Esophagus muscularis mucosa (tissue), 4 donors: ENCODE data around the gene PLXNA4. TPM values are rescaled to one million over a fixed set of nuclear protein-coding genes. Genes with fewer than 3 reads are reported as not detected.

ENCODE experiments used
- DNase-seq: peaks from one replicate; pipeline ENCODE4 v3.0.0-alpha.2; 2017; ENCODE audit errors: extremely low spot score
- H3K27ac ChIP-seq, 4 donors: fragments of 200-600 bp; sonication (generic); replicated peaks in 1 of 4; 1 replicate in 3 of 4; 2 replicates in 1 of 4; pipeline ENCODE4 v1.5.1; 2016 to 2019; ENCODE audit warnings: mild to moderate bottlenecking in 1 of 4
- H3K27me3 ChIP-seq, 4 donors: fragments of 200-600 bp; sonication (generic); one replicate each; pipeline versions ENCODE4 v1.5.1 to v1.6.0; 2016 to 2019
- H3K36me3 ChIP-seq, 4 donors: fragments of 200-600 bp; sonication (generic); one replicate each; pipeline ENCODE4 v1.5.1; 2016 to 2019
- H3K4me1 ChIP-seq, 4 donors: fragments of 200-600 bp; sonication (generic); one replicate each; pipeline ENCODE4 v1.5.1; 2016 to 2019
- H3K4me3 ChIP-seq, 4 donors: fragments of 200-600 bp; sonication (generic); 1 replicate in 2 of 4; 2 replicates in 2 of 4; pipeline ENCODE4 v1.5.1; 2016 to 2019; ENCODE audit warnings: mild to moderate bottlenecking in 4 of 4, moderate library complexity in 1 of 4
- H3K9me3 ChIP-seq, 4 donors: fragments of 200-600 bp; sonication (generic); 1 replicate in 3 of 4; 2 replicates in 1 of 4; pipeline ENCODE4 v1.5.1; 2016 to 2019
- EP300 ChIP-seq: sonication (generic); formaldehyde crosslinking; IDR thresholded peaks from one replicate; pipeline ENCODE4 v1.6.1; 2017; ENCODE audit warnings: antibody characterized with exemption
- POLR2A ChIP-seq: fragments of 450-650 bp; IDR thresholded peaks from one replicate; pipeline ENCODE4 v1.6.1; 2017; ENCODE audit warnings: antibody characterized with exemption, moderate library complexity, mild to moderate bottlenecking, low read depth
- POLR2AphosphoS5 ChIP-seq, 2 donors: sonication (generic); formaldehyde crosslinking; IDR thresholded peaks; one replicate each; pipeline ENCODE4 v1.6.1; 2017; ENCODE audit warnings: antibody characterized with exemption in 2 of 2
- WGBS: methylation state at CpG from one replicate; pipeline ENCODE4 v1.1.5; 2018; 5-methylcytosine and 5-hydroxymethylcytosine counted together
- intact Hi-C: fragments of 100-400 bp; cut with DNase I; formaldehyde crosslinking; loops from one replicate; pipeline ENCODE4 v1.15.1; 2023
- total RNA-seq, 4 donors: library from RNA; depleted of rRNA; stranded (reverse); fragments of >200 nt; gene quantifications; one replicate each; pipeline versions ENCODE4 v1.1.0 to v1.2.1, GENCODE V29; 2016
- TF ChIP-seq, protein P1 (sequence below), 3 experiments: fragments of 200-600 bp in 2 of 3; fragments of 450-650 bp in 1 of 3; sonication (generic) in 2 of 3; IDR thresholded peaks; one replicate each; pipeline ENCODE4 v1.5.1; 2017 to 2019; ENCODE audit warnings: antibody characterized with exemption in 3 of 3, mild to moderate bottlenecking in 2 of 3, moderate library complexity in 1 of 3

Gene PLXNA4
- total RNA-seq, 4 donors from 2014 or later = 5.0 to 9.5 (median 6.6) TPM

DNA sequence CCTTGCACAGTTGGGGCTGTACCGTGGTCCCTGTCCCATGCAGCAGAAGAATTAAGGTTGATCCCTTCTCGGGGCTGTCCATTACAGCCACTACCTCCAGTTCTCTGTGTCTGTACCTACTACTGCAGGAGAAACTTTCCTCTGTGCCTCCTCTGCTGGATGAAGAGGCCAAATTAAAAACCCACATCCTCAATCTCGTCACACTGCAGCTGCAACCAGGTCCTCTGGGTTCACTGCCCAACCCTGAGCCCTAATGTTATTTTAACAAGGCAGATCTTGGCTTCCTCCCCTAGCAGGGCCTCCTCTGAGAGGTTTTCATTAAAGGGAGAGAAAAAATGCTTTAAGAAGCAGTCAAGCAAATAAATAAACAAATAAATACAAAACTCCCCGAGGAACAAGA is 66.6 kb downstream of the PLXNA4 start:
- Histone ChIP-seq H3K27me3 (no peaks in the 10 kb centered on the region), H3K4me1 (peaks cover 0 to 10% (median 9%) of the 10 kb centered on the region in 4 donors), H3K4me3 (no peak overlapping the region), H3K27ac (no peak overlapping the region), H3K36me3 (peaks cover 0 to 15% (median 0%) of the 10 kb centered on the region in 4 donors), H3K9me3 (no peaks in the 10 kb centered on the region)
- WGBS = 72% methylated on average over 4 of the region's 4 CpGs
- no peak for DNase-seq
- TF ChIP-seq, protein P1, sequence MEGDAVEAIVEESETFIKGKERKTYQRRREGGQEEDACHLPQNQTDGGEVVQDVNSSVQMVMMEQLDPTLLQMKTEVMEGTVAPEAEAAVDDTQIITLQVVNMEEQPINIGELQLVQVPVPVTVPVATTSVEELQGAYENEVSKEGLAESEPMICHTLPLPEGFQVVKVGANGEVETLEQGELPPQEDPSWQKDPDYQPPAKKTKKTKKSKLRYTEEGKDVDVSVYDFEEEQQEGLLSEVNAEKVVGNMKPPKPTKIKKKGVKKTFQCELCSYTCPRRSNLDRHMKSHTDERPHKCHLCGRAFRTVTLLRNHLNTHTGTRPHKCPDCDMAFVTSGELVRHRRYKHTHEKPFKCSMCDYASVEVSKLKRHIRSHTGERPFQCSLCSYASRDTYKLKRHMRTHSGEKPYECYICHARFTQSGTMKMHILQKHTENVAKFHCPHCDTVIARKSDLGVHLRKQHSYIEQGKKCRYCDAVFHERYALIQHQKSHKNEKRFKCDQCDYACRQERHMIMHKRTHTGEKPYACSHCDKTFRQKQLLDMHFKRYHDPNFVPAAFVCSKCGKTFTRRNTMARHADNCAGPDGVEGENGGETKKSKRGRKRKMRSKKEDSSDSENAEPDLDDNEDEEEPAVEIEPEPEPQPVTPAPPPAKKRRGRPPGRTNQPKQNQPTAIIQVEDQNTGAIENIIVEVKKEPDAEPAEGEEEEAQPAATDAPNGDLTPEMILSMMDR (IDR thresholded peaks at IDR 0.05) = no peak
- TF ChIP-seq EP300 (no peak), POLR2A (no peak), POLR2AphosphoS5 (IDR thresholded peaks at IDR 0.05) (no peak)
- intact Hi-C loops = no loop called here

DNA sequence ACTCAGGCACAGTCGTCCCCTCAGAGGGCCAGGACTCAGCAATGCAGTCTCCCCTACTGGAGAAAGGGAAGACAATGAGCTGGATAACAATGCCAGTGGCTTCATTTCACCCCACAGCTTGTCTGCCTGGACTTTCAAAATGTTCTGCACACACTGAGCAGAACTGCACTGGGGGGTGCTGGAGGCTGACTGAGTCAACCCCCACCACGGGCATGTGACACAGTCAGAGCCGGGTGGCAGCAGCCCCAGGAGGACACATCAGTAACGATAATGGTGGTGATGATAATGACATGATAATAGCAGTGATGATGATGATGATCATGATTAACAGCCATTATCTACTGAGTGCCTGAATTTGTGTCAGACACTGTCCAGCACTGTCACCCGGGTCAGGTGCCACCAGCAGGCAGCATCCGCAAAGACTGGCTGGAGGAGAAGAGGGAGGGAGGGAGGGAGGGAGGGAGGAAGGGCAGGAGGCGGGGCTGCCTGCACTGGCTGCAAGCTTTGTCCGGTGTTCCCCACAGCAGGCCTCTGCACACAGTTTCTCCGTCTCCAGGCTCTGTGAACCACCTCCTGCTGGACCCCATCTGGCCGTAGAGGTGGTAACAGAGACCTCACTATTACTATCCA is 67.4 kb downstream of the PLXNA4 start:
- DNase-seq = no peak
- peaks cover 0 to 15% (median 0%) of the 10 kb centered on the region in 4 donors for H3K36me3 ChIP-seq
- H3K27me3 ChIP-seq = no peaks in the 10 kb centered on the region
- H3K9me3 ChIP-seq = no peaks in the 10 kb centered on the region
- H3K4me3 ChIP-seq = no peak overlapping the region
- TF ChIP-seq EP300 (no peak), POLR2A (no peak), POLR2AphosphoS5 (IDR thresholded peaks at IDR 0.05) (no peak)
- TF ChIP-seq, protein P1 (IDR thresholded peaks at IDR 0.05) = no peak
- WGBS = 49% methylated on average over 9 of the region's 10 CpGs
- peaks cover 0 to 10% (median 9%) of the 10 kb centered on the region in 4 donors for H3K4me1 ChIP-seq
- intact Hi-C loops = no loop called here
- H3K27ac ChIP-seq = no peak overlapping the region

DNA sequence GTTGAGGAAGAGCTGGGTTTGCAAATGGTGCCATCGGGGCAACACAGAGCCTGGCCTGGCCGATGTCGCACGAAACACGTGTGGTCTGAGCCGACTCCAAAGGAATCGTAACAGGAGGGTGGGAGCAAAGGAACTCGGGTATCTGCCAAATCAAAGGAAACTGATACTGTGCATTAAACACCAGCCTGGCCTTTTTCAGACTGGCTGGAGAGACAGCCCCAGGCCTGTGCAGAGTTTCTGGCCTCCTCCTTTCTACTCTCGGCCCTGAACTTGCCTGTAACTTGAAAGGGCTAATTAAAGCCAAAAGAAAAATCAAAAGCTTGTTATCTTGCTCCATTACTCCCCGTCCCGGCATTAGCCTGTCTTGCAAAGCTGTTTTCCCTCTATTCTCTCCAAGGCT is 71.4 kb downstream of the PLXNA4 start:
- 82% methylated on average over 11 of the region's 11 CpGs for WGBS
- TF ChIP-seq, protein P1 (IDR thresholded peaks at IDR 0.05) = no peak
- TF ChIP-seq EP300 (no peak), POLR2AphosphoS5 (IDR thresholded peaks at IDR 0.05) (no peak), POLR2A (no peak)
- no peak overlapping the region for H3K27ac ChIP-seq
- intact Hi-C loops = loop anchor here (5.0 kb wide), 1 partner anchor 188 kb away; no protein-coding TSS in a partner anchor
- H3K36me3 ChIP-seq = peaks cover 0 to 15% (median 0%) of the 10 kb centered on the region in 4 donors
- DNase-seq = no peak
- no peak overlapping the region for H3K4me3 ChIP-seq
- no peaks in the 10 kb centered on the region for H3K9me3 ChIP-seq
- peaks cover 0 to 25% (median 16%) of the 10 kb centered on the region in 4 donors for H3K4me1 ChIP-seq
- H3K27me3 ChIP-seq = no peaks in the 10 kb centered on the region

DNA sequence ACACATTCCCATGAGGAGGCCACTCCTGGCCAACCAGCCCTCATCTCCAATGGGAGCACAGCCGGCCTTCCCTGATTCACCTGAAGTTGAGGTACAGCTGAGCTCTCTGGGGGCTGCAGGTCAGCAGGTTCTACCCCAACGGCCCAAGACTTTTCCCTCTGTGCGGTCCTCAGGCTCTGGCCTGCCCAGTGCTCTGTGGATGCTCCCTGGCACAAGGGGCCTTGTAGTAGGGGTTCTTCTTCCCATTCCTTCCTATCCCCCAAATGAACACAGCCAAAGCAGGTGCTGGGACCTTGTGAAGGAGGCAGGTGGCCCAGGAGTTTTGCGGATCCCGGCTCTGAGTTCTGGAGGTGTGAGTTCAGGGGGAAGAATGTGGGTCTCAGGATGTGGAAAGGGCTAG is 72.2 kb downstream of the PLXNA4 start:
- no peak overlapping the region for H3K4me3 ChIP-seq
- H3K4me1 ChIP-seq = peaks cover 0 to 22% (median 9%) of the 10 kb centered on the region in 4 donors
- peaks cover 0 to 15% (median 0%) of the 10 kb centered on the region in 4 donors for H3K36me3 ChIP-seq
- WGBS = 92% methylated on average over 5 of the region's 5 CpGs
- TF ChIP-seq EP300 (no peak), POLR2AphosphoS5 (IDR thresholded peaks at IDR 0.05) (no peak), POLR2A (no peak)
- TF ChIP-seq, protein P1 (IDR thresholded peaks at IDR 0.05) = no peak
- H3K9me3 ChIP-seq = no peaks in the 10 kb centered on the region
- DNase-seq = no peak
- H3K27ac ChIP-seq = no peak overlapping the region
- intact Hi-C loops = loop anchor here (5.0 kb wide), 1 partner anchor 187 kb away; no protein-coding TSS in a partner anchor
- H3K27me3 ChIP-seq = no peaks in the 10 kb centered on the region
